Dermis microvascular lymphatic vessel endothelial cell (primary cell): ENCODE measurements around the gene ZNF764. TPM values are rescaled to one million over a fixed set of nuclear protein-coding genes. Genes with fewer than 3 reads are reported as not detected.
"Not testable (repeated sequence)": the region's sequence is repeated elsewhere in the genome, so short reads cannot be mapped to it uniquely, and the experiment has no call there.

Experiments used
- DNase-seq, 2 donors: peaks; one replicate each; pipeline versions ENCODE4 v3.0.0 to v3.0.0-alpha.2; 2010; ENCODE audit warnings: low read depth in 2 of 2
- total RNA-seq: library from RNA; depleted of rRNA; stranded (reverse); fragments of >200 nt; gene quantifications from 2 replicates; pipeline ENCODE4 v1.2.1, GENCODE V29; 2014

The ZNF764 gene
- total RNA-seq, 1 donor from 2014 or later, result 3.1 TPM

DNA sequence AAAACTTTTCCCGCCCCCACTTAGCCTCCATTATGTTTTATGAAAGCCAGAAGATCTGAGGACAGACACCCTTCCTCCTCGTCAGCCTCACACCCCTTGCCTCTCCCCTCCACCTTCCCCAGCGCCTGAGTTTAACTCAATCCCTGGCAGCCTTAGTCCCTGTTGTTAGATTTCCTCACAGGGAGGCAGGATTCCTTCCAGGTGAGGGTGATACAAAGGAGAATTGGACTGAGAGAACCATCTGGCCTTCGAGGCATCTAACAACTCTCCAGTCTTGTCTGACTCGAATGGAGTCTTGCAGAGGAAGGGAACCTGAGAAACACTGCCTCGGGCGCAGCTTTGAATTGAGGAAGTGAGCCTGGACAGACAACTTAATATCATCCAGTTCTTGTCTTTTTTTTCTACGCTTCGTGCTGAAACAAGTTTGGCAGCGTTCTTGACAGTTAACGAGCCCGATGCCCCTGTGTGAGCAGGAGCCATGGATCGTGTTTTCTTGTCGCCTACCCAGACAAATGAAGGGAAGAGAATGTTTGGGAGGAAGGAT is 30.5 kb downstream of the ZNF764 start:
- no peak for DNase-seq

DNA sequence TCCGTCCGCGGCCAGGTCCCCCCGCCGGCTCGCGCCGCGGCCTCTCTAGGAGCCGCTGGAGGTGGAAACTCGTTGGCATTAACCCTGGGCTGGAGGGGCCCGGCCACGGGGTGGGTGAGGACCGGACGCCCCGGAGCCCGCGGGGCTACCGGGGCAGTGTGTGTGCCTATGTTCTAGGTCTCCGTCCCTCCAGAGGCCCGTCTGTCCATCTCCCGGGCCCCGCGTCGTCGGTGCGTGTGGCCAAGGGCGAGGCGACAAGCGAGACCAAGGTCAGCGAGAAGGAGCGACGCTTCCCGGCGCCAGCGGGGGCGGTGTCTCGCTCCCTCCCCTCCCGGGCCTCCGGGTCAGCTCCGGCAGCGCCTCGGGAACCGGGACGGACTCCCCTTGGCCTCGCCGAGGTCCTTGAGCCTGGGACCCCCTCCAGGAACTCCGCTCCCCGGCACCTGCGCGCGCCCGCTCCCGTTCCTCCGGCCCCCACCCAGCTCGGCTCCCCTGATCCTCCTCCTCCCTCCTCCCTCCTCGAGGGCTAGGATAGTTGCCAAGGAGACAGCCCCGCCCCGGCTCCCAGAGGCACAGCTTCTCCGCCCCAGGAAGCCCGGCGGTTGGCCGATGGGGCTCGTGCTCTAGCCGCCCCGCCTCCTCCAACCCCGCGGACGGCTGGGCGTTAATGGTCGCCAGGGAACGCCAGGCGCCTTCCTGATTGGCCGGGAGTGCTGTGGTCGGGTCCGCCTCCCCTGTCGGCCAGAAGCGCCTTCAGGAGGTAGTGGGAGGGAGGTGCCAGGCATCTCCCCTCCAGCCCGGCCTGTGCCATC is 31.1 kb downstream of the ZNF764 start:
- DNase-seq, result peak; percentile 89 to 98

DNA sequence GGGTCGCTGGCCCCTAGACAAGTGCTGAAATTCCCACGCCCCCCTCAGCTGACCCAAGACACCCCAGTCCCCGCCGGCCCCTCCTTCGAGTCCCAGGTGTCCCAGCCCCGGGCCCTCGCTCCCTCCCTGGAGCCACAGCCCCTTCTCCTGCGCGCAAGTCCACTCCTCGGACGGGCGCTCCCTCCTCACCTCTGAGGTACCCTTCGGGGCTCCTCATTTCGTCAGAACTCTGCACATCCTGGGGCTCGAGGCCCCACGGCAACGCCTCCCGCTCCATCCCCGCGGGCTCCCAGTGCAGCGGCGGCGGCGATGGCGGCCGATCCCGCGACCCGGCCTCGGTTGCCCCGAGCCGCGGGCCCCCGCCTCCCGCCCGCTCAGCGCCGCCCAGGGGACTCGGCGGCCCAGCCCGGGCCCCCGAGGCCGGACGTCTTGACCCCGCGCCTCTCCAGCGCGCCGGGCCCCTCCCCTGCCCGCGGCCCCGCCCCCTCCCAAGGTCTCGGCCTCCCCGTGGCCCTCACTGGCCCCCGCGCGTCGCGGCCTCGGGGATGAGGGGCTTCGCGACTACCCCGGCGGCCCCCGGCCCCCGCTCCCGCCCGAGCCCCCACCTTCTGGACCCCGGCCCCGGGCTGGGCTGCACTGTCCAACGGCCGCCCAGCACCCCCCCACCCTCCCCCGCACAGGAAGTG is 31.9 kb downstream of the ZNF764 start, which contains the start of gene ZNF768:
Gene ZNF768 (minus strand): TSS at position 430 of the 686 bp plus-strand sequence. CDS start 153 bp downstream, at position 277.
- peak in 1 of 2 donors; percentile 27 for DNase-seq

- DNase-seq, result no peak
These were observed 32.4 kb downstream of the ZNF764 start for GRCh38 chr16:30525844-30526136.

DNA sequence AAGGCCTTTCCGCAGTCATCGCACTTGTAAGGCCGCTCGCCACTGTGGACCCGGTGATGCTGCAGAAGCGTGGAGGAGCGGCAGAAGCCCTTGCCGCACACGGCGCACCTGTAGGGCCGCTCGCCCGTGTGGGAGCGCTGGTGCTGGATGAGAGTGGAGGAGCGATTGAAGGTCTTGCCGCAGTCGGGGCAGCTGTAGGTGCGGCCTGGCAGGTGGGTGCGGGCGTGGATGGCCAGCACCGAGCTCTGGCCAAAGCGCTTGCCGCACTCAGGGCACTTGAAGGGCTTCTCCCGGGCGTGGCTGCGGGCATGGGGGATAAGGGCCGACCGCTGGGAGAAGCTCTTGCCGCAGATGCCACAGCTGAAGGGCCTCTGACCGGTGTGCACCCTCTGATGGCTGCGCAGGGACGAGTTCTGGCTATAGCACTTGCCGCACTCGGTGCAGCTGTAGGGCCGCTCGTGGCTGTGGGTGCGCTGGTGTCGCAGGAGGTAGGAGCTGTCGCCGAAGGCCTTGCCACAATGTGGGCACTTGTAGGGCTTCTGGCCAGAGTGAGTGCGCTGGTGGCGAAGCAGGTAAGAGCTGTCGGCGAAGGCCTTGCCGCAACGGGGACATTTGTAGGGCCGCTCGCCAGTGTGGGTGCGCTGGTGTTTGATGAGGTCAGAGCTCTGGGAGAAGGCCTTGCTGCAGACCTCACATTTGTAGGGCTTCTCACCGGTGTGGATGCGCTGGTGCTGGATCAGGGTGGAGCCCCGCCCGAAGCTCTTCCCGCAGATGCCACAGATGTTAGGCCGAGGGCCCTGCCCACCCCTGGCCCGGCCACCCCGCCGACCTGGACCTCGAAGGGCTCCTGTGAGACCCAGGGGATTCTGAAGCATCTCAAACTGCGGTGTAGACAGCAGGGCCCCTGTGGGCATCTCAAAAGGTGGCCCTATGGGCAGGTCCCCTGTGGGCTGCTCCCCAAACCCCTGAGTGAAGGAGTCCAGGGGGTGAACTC is 33.3 kb downstream of the ZNF764 start:
- DNase-seq, result no peak

GRCh38 chr16:30523768-30524574 is 34.2 kb downstream of the ZNF764 start:
- DNase-seq, result no peak

GRCh38 chr16:30522702-30523463 is 35.3 kb downstream of the ZNF764 start:
- not testable (repeated sequence) for DNase-seq

- no peak for DNase-seq
These were observed 36.1 kb downstream of the ZNF764 start for GRCh38 chr16:30521873-30522641.

- DNase-seq, result no peak
These were observed 36.7 kb downstream of the ZNF764 start for GRCh38 chr16:30521476-30521872.

DNA sequence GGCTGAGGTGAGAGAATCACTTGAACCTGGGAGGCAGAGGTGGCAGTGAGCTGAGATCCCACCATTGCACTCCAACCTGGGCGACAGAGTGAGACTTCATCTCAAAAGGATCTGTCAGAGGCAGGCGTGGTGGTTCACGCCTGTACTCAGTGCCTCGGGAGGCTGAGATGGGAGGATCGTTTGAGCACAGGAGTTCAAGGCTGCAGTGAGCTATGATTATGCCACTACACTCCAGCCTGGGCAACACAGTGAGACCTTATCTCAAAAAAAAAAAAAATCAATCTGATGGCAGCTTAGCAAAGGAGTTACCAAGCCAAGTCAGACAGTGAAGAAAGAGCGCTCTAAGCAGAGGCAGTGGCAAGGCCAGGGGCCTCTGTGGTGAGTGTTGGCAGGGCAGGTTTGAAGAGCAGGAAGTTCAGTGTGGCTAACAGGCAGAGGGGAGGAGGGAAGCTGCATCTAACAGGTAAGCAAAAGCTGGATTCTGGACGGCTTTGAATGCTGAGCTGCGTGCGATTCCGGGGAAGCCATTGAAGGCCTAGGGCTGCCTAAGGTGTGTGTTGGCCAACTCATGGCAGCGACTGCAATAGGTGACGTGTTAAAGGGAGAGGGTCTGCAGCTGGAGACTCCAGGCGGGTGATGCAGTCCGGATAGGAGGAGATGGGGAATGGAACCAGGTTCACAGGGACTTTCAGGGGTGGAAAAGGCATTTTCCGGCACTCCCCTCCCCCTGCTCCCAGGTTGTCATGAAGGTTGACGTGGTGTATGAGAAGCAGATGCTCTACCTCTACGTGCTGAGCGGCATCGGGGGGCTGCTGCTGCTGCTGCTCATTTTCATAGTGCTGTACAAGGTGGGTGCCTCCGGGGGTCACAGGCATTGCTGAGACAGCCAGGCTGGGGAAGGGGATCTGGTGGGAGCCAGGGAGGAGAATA is 38.8 kb downstream of the ZNF764 start:
- no peak for DNase-seq

GRCh38 chr16:30518552-30518951 is 39.6 kb downstream of the ZNF764 start:
- no peak for DNase-seq

DNA sequence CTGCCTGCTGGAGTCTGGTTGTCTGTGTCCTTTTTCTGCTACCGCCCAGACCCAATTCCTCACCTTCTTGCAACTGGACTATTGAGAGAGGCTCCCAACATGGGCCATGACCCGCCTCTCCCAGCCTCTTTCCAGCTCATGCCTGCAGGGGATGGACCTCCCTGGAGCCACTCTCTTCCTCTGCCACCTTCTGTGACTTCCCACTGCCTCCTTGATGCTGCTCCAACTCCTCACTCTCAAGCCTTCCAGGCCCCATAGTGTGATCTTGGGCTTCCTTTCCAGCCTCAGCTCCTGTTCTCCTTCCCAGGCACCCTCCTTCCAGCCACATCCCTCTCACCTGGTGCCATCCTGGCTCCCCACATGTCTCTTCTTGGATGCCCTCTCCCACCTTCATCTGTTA is 42.9 kb downstream of the ZNF764 start:
- DNase-seq, result no peak

- DNase-seq, result no peak
These were observed 46.7 kb downstream of the ZNF764 start for GRCh38 chr16:30511509-30511908.

DNA sequence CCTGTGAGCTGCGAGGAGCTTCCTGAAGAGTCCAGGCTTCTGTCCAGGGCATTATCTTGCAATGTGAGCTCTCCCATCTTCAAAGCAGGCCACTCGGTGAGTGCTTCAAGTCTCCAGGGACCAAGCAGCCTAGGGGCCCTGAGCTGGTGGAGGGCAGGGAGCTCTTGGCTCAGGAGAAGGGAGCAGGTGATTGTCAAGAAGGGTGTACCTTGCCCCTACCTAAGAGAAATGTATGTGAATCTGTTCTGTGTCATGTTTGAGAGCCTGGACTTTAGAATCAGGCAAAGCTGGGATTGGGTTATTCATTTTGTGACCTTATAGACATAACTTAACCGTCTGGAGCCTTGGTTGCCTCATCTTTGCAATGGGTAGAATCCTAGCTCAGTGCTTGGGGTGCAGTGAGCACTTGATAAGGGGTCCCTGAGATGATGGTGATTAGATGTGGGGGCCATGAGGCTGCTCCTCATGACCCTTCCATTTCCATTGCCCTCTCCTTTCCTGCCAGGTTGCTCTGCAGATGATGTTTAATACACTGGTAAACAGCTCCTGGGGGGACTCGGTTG is 47.7 kb downstream of the ZNF764 start:
- no peak for DNase-seq

DNA sequence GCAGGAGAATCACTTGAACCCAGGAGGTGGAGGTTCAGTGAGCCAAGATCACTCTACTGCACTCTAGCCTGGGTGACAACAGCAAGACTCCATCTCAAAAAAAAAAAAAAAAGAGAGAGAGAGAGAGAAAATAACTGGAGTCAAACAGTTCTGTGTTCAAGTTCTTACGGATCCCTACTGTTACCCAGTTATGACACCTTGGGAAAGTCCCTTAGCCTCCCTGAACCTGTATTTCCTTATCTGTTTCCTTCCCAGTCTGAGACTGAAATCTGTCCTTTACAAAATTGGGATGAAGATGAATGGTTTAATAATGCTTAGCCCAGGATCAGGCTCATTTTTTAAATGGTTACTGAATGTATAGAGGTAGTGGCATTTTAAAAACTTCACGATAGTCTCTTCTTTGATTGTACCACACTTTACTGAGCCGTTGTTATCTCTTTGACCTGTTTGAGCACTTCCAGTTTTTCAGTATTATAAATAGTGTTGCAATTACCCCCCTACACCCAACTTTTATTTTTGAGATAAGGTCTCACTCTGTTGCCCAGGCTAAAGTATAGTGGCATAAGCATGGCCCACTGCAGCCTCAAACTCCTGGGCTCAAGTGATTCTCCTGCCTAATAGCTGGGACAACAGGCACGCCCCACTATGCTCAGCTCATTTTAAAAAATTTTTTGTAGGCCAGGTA is 49.0 kb downstream of the ZNF764 start:
- DNase-seq, result no peak
